GM18517 (cell line): ENCODE results near the gene PERP.
"Not testable (repeated sequence)": the region's sequence is repeated elsewhere in the genome, so short reads cannot be mapped to it uniquely, and the experiment has no call there.

Experiments
- ATAC-seq: cut with Tn5 transposase; IDR thresholded peaks from one replicate; pipeline ENCODE4 v1.9.1; 2021; ENCODE audit warnings: mild to moderate bottlenecking, moderate library complexity; ENCODE audit not compliant: unreplicated experiment

The PERP gene

GRCh38 chr6:138105880-138106664 lies 1.1 kb downstream of the PERP start:
- ATAC-seq, result no peak

DNA sequence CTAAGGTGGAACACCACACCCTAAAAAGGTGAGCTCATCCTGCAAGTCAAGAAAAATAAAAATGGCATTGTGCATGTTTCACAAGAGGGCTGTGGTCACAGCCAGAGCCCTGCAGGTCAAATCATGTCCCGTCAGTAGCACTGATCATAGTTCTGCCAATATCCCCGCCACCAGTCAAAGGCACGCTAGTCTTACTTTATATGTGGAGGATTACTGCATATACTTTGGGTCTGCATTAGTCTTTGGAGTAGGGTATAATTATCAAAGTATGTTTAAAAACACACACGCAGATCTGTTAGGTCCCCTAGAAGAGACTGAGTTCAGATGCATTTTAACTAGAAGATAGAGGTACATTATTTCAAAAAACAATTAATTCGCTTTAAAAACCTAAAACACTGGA lies 1.8 kb downstream of the PERP start:
- ATAC-seq, result no peak

- no peak for ATAC-seq
Measured at GRCh38 chr6:138104618-138105213, 2.5 kb downstream of the PERP start.

DNA sequence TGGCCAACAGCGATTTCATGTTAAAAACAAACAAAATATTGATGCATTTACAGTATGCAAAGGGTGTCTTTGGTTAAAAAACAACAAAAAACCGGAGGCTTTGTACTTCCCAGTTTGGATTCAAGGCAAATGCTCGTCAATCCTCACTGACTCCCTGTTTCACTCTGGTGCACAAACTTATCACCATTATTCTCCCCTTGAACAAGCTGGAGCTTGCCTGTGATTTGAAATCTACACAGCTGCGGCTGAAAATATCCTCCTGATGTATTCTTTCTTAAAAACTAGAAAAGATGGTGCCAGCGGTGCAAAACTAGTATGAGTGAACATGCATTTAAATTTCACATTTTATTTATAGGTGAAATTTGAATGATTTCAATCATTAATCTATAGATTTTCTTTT lies 3.3 kb downstream of the PERP start:
- no peak for ATAC-seq

DNA sequence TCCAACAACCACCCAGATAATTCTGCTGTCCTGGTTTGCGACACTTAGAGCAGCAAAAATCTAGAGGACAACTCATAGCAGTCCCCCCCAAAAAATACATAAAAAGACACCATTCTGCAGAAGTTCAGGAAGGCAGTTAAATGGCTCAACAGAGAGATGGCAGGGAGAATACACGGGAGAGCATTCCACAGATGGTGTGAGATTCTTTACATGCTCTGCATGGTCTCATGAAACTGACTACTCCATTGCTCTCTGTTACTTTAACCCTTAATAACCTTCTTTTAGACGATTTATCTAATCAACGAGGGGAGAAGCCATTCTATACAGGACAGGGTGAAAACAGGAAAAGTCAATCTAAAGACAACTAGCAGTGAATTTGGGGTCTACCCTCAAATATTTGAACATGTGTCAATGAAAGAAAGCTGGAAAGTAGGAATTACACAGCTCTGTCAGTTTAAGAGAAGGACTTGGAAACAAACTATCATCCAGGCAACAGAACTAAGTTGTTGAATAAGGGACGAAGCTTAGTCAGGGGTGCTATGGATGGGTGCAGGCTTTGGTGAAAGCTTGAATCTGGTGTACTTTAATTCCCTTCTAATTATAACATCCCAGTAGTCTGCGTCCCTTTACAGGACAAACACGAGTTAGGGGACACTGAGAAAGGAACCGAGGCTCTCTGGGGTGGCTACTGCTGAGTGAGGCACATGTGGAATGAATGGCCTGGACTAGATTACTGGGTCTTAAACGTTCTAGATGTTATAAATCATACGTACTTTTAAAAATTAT lies 5.1 kb downstream of the PERP start:
- no peak for ATAC-seq

- ATAC-seq, result no peak
Measured at GRCh38 chr6:138099832-138100231, 7.4 kb downstream of the PERP start.

DNA sequence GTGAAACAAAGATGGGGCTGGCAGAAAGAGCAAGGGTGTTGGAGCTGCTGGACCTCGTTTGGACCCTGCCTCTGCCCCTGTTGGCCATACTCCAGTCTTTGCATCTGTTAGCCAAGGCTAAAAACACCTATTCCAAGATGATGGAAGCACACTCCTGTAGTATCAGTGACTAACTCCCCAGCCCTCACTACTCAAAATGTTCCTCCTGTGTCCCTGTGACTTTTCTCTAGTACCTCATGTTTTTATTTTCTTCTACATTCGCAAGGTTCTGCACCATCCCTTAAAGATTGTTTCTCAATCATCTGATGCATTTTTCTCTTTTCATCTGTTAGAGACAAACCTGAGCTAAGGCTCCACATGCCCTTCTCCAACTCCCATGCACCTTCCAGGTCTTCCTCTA lies 8.9 kb downstream of the PERP start:
- ATAC-seq, result no peak

DNA sequence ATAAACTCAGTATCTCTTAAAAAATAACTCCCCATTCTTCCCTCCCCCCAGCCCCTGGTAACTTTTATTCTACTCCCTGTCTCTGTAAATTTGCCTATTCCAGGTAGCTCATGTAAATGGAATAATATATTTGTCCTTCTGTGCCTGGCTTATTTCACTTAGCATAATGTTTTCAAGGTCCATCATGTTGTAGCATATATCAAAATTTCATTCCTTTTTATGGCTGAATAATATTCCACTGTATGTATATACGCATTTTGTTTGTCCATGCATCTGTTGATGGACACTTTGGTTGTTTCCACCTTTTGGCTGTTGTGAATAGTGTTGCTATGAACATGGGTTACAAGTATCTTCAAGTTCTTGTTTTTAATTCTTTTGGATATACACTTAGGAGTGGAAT lies 13.0 kb downstream of the PERP start:
- ATAC-seq, result no peak

- ATAC-seq, result no peak
Measured at GRCh38 chr6:138093632-138094031, 13.6 kb downstream of the PERP start.

DNA sequence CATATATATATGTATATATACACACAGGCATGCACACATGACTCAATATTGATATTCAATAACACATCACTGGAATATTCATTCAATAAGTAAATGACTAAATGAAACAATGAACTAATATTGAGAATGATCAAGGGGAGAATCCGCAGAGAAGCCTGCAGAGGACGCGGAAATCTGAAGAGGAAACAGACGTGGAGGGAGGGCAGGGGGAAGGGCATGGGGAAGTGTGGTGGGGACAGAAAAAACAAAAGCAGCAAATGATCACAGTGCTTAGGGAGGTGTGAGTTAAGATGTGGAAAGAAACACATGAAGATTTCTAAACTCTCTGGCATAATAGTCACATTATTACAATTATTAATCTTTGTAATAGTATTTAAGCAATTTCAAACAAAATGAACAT lies 14.5 kb downstream of the PERP start:
- no peak for ATAC-seq

DNA sequence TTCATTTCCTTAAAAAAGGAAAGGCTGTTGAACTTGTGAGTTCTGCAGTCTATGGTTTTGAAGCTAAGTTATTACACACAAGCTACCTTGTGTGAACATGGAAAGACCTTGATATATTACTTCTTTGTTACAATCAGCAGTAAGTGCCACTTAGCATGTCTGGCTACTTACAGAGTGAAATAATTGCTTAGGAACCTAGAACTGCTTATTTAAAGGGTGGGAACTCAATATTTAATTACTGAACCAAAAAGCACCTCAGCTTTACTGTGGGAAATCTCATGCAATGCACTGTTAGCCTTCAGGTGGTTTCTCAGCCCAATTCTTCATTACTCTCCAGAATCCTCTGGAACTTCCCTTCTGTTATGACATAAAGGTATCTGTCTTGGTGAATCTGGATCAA lies 17.9 kb downstream of the PERP start:
- no peak for ATAC-seq

- ATAC-seq, result no peak
Measured at GRCh38 chr6:138088326-138088762, 18.9 kb downstream of the PERP start.

DNA sequence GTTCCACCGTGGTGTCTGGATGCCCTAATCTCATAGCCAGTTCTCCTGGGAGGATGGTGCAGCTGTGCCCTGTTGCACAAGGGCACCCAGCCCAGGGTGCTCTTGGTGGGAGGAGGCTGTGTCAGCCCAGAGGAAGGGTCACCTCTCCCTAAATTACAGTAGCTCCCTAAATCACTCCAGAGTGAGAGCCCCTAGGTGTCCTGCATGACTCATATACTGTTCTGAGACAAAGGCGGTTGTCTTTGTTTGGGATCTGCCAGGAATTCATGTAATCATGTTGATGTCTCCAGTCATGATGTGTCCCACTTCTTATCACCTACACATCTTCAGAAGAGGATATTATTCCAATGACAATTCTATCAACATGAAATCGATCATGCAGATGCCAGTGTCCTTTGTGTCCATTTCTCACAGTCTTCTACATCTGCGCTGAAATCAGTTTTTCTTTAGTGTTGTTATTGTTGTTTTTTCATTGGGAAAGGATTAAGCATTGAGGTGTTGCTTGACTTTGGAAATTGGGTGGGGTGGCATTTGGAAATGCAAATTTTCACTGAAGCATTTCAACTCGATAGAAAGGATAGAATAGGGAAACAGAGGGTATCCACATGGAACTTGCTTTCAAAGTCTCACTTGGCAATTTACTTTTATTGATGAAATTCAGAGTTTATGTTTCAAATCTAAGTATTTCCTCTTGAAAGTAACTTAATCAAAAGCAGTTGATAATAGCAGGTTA lies 19.5 kb downstream of the PERP start:
- ATAC-seq, result no peak

DNA sequence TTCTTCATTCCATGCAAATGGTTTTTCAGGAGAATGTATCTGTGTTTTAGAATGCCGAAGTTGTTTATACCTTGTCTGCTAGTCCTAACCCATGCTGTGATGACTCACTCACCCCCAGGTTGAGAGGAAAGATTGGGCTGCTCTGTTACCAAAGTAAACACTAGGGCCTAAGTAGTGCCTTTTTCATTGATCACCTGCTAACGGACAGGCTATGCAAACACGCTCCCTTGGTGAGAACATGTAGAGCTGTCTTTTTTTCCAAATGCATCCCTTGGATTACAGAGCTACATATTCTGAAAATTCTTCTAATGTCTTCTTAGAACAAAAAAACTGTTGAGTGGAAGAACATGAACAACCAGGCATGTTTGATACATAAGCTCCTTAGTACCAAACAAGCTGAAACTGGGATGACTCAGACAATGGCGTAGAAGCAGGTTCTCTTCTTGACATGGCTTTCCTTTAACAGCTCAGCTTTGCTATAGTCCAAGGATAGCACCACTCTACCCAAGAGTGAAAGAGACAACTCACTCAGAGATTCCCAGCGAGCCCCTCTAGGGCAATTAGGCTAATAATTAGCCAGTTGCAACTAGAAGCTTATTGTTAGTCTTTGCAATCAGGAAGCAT lies 20.5 kb downstream of the PERP start:
- ATAC-seq, result no peak

DNA sequence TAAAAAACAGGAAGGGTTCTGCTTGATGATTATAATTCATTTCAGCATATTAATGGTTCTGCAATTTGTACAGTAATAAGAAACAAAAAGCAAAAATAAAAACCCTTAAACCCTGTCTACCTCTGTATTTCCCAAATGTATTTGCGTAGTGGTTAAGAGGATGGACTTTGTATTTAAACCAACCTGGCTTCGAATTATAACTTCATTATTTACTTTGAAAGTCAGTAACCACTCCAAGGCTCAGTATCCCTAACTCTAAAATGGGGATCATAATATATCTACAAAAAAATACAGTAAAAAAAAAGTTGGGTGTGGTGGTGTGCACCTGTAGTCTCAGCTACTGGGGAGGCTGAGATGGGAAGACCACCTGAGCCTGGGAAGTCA lies 21.4 kb downstream of the PERP start:
- no peak for ATAC-seq

DNA sequence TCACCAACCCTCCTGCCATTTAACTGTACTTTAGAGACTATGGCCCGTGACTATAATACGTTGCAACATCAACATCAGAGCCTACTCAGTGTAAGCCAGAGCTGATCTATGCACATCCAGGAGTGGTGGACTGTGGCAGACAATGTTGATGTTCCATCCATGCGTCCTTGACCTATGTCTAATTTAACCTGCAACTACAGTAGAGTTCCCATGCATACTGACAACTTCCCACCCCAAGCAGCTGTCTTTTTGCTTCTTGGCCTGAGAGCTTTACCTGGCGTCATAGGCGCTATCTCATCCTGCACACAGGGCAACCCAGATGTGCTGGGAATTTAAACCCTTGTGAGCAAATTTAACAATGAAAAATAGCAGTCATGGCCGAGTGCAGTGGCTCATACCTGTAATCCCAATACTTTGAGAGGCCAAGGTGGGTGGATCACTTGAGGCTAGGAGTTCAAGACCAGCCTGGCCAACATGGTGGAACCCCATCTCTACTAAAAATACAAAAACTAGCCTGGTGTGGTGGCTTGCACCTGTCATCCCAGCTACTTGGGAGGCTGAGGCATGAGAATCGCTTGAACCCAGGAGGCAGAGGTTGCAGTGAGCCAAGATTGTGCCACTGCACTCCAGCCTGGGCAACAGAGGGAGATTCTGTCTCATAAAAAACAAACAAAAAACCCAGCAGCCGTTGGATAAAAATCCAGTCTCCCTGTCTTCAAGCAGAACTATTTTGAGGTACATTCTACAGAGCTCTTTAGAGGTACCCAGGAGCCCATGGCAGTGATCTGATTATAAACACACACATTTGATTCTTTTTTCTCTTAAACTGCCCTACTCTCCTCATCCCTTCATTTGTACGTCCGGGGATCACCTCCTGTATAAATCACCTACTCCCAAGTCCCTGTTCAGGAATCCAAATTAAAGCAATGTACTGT lies 22.0 kb downstream of the PERP start:
- ATAC-seq, result no peak

DNA sequence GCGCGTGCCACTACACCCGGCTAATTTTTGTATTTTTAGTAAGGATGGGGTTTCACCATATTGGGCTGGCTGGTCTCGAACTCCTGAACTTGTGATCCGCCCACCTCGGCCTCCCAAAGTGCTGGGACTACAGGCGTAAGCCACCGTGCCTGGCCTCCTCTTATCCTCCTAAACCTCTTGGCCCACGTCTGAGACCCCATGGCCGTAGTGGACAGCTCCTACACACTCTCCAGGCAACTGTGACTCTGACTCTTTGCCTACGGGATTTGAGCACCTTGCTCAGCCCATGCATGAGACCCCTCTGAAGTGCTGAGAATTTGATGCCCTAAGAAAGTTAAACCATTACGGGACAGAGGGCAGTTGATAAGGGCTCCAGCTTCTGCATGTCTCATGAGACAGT lies 25.0 kb downstream of the PERP start:
- no peak for ATAC-seq

- ATAC-seq, result not testable (repeated sequence)
Measured at GRCh38 chr6:138079556-138079955, 27.7 kb downstream of the PERP start.

- ATAC-seq, result no peak
Measured at GRCh38 chr6:138078491-138078890, 28.7 kb downstream of the PERP start.

GRCh38 chr6:138073264-138073663 lies 34.0 kb downstream of the PERP start:
- no peak for ATAC-seq
